A549 (cell line): ENCODE measurements around the gene PROCR. TPM values are rescaled to one million over a fixed set of nuclear protein-coding genes. Genes with fewer than 3 reads are reported as not detected.

Source experiments
- ATAC-seq, 2 experiments: fragments of 200-7000 bp in 1 of 2; fragments of >200 bp in 1 of 2; cut with Nextera tagmentation in 1 of 2; cut with Tn5 transposase in 1 of 2; 3 replicates each; pipeline versions ENCODE4 v1.8.0 to v1.9.1; 2018 to 2020; ENCODE audit warnings: mild to moderate bottlenecking in 1 of 2, moderate library complexity in 1 of 2
- CTCF ChIA-PET: fragments of 300-600 bp; sonication (Branson Sonifier 250); formaldehyde crosslinking; extraction: SDS; loops from one replicate; lab custom pipeline; 2021; ENCODE audit warnings: antibody characterized with exemption, inconsistent platforms; lab: Yijun Ruan, JAX
- POLR2A ChIA-PET: fragments of 350-600 bp; formaldehyde crosslinking; extraction: SDS; loops from one replicate; lab custom pipeline; 2021; ENCODE audit warnings: antibody characterized with exemption, inconsistent platforms; lab: Yijun Ruan, JAX
- DNase-seq, 2 experiments: peaks; one replicate each; pipeline versions ENCODE4 v3.0.0 to v3.0.0-alpha.2; 2011 to 2016; ENCODE audit warnings: low read depth in 1 of 2, low spot score in 1 of 2
- FAIRE-seq: peaks from 2 replicates; lab custom pipeline; 2011; peaks lifted over from hg19 to GRCh38; lab: Jason Lieb, UNC
- H3K27ac ChIP-seq, 2 experiments: fragments of >200 bp; sonication (Bioruptor Twin); formaldehyde crosslinking; 3 replicates each; pipeline ENCODE4 v1.5.1; 2016 to 2017
- H3K4me1 ChIP-seq: fragments of >200 bp; sonication (Bioruptor Twin); formaldehyde crosslinking; 3 replicates; pipeline ENCODE4 v1.6.1; 2016
- H3K4me2 ChIP-seq: fragments of >200 bp; sonication (Bioruptor Twin); formaldehyde crosslinking; 3 replicates; pipeline ENCODE4 v1.6.1; 2016
- H3K4me3 ChIP-seq: fragments of >200 bp; sonication (Bioruptor Twin); formaldehyde crosslinking; 3 replicates; pipeline ENCODE4 v1.5.1; 2016
- H3K9me3 ChIP-seq: fragments of >200 bp; sonication (Bioruptor Twin); formaldehyde crosslinking; 3 replicates; pipeline ENCODE4 v1.6.1; 2016
- BCL3 ChIP-seq: fragments of >200 bp; sonication (Bioruptor Twin); formaldehyde crosslinking; IDR thresholded peaks from 3 replicates; pipeline ENCODE4 v1.6.1; 2016
- BHLHE40 ChIP-seq: IDR thresholded peaks from 2 replicates; pipeline ENCODE4 v1.6.1; 2012; ENCODE audit warnings: low read depth, low read length, inconsistent platforms
- CBX2 ChIP-seq: fragments of 200-600 bp; sonication (generic); IDR thresholded peaks from 2 replicates; pipeline ENCODE4 v1.6.1; 2016; ENCODE audit warnings: low read depth, mild to moderate bottlenecking, borderline replicate concordance
- CHD4 ChIP-seq: fragments of 200-600 bp; sonication (generic); IDR thresholded peaks from 2 replicates; pipeline ENCODE4 v1.6.1; 2016; ENCODE audit warnings: antibody characterized with exemption, mild to moderate bottlenecking, borderline replicate concordance
- EHMT2 ChIP-seq: fragments of 200-600 bp; sonication (generic); IDR thresholded peaks from 2 replicates; pipeline ENCODE4 v1.6.1; 2016; ENCODE audit warnings: antibody characterized with exemption, low read depth, mild to moderate bottlenecking, moderate library complexity
- EP300 ChIP-seq, 2 experiments: fragments of >200 bp; sonication (Bioruptor Twin); formaldehyde crosslinking; IDR thresholded peaks; 2 replicates in 1 of 2; 3 replicates in 1 of 2; pipeline ENCODE4 v1.6.1; 2016 to 2017
- FOSL2 ChIP-seq, 2 experiments: fragments of 450-650 bp in 1 of 2; fragments of >200 bp in 1 of 2; sonication (Bioruptor Twin) in 1 of 2; formaldehyde crosslinking; IDR thresholded peaks; 2 replicates each; pipeline versions ENCODE4 v1.5.0 to v1.6.1; 2016 to 2020; ENCODE audit warnings: mild to moderate bottlenecking in 1 of 2, moderate library complexity in 1 of 2
- GATA3 ChIP-seq: IDR thresholded peaks from 2 replicates; pipeline ENCODE4 v1.6.1; 2012; ENCODE audit warnings: borderline replicate concordance
- HOXB13 ChIP-seq: fragments of 250-450 bp; sonication (Bioruptor Pico); IDR thresholded peaks from 2 replicates; pipeline ENCODE4 v1.5.0; 2020; ENCODE audit warnings: low read depth, mild to moderate bottlenecking, moderate library complexity
- HOXB5 ChIP-seq: fragments of 250-450 bp; sonication (Bioruptor Pico); IDR thresholded peaks from 2 replicates; pipeline ENCODE4 v1.5.0; 2020; ENCODE audit warnings: mild to moderate bottlenecking, moderate library complexity
- JUN ChIP-seq, 2 experiments: fragments of >200 bp; sonication (Bioruptor Twin); formaldehyde crosslinking; IDR thresholded peaks; 2 replicates in 1 of 2; 3 replicates in 1 of 2; pipeline ENCODE4 v1.6.1; 2016 to 2017
- KDM1A ChIP-seq: fragments of 200-600 bp; sonication (generic); IDR thresholded peaks from 2 replicates; pipeline ENCODE4 v1.6.1; 2016; ENCODE audit warnings: low read depth, mild to moderate bottlenecking
- KDM5A ChIP-seq: fragments of 200-600 bp; sonication (generic); IDR thresholded peaks from 2 replicates; pipeline ENCODE4 v1.6.1; 2016; ENCODE audit warnings: antibody characterized with exemption, mild to moderate bottlenecking
- MAFK ChIP-seq: fragments of 450-650 bp; IDR thresholded peaks from 2 replicates; pipeline ENCODE4 v1.6.1; 2014; ENCODE audit not compliant: partially characterized antibody
- MAX ChIP-seq: IDR thresholded peaks from 2 replicates; pipeline ENCODE4 v1.6.1; 2012
- MAZ ChIP-seq: fragments of 150-350 bp; IDR thresholded peaks from 2 replicates; pipeline ENCODE4 v1.6.1; 2014; ENCODE audit warnings: antibody characterized with exemption, low read depth, low read length, borderline replicate concordance
- MYC ChIP-seq: IDR thresholded peaks from 2 replicates; pipeline ENCODE4 v1.6.1; 2012; ENCODE audit warnings: mild to moderate bottlenecking, inconsistent platforms, low read length, improper control_type of control experiment, borderline replicate concordance
- NPAS2 ChIP-seq: fragments of 250-450 bp; sonication (Bioruptor Pico); IDR thresholded peaks from 2 replicates; pipeline ENCODE4 v1.8.0; 2022; ENCODE audit warnings: mild to moderate bottlenecking, moderate library complexity, borderline replicate concordance
- NR3C1 ChIP-seq: fragments of >200 bp; sonication (Bioruptor Twin); formaldehyde crosslinking; IDR thresholded peaks from 3 replicates; pipeline ENCODE4 v1.6.1; 2017
- POLR2A ChIP-seq: IDR thresholded peaks from 2 replicates; pipeline ENCODE4 v1.6.1; 2012; ENCODE audit warnings: mild to moderate bottlenecking, low read length
- RCOR1 ChIP-seq: fragments of 150-350 bp; IDR thresholded peaks from 2 replicates; pipeline ENCODE4 v1.6.1; 2014; ENCODE audit warnings: antibody characterized with exemption, low read length, low read depth
- RFX5 ChIP-seq: fragments of 450-650 bp; IDR thresholded peaks from 2 replicates; pipeline ENCODE4 v1.7.1; 2014; ENCODE audit warnings: antibody characterized with exemption, mild to moderate bottlenecking, moderate library complexity
- ZC3H11A ChIP-seq: fragments of 450-650 bp; IDR thresholded peaks from 2 replicates; pipeline ENCODE4 v1.6.1; 2014; ENCODE audit warnings: antibody characterized with exemption, mild to moderate bottlenecking
- ZFP36 ChIP-seq: fragments of 450-650 bp; IDR thresholded peaks from 2 replicates; pipeline ENCODE4 v1.6.1; 2014; ENCODE audit warnings: borderline replicate concordance; ENCODE audit not compliant: partially characterized antibody
- ZNF302 ChIP-seq: fragments of 250-450 bp; sonication (Bioruptor Pico); IDR thresholded peaks from 2 replicates; pipeline ENCODE4 v1.9.0; 2021; ENCODE audit warnings: inconsistent platforms, mild to moderate bottlenecking, moderate library complexity
- ZSCAN20 ChIP-seq: fragments of 250-450 bp; sonication (Bioruptor Pico); IDR thresholded peaks from 2 replicates; pipeline ENCODE4 v1.8.0; 2022; ENCODE audit warnings: mild to moderate bottlenecking, moderate library complexity
- WGBS: methylation state at CpG from one replicate; pipeline ENCODE4 v1.1.6; 2017; ENCODE audit errors: missing lambda C conversion rate; 5-methylcytosine and 5-hydroxymethylcytosine counted together
- polyA plus RNA-seq, 4 experiments: library from polyadenylated mRNA; depleted of rRNA in 3 of 4; stranded (reverse); fragments of >200 nt; fragmentation: RNase III in 1 of 4; extraction: RNeasy Plus Mini Kit Qiagen cat#74134 plus additional on column Dnase treatment in 1 of 4; gene quantifications; 2 replicates in 3 of 4; 3 replicates in 1 of 4; pipeline ENCODE4 v1.2.3, GENCODE V29; 2011 to 2017

Gene PROCR
- polyA plus RNA-seq, 2 of the 4 experiments (the other 2 are of a cell fraction): 123 to 134 TPM

- H3K4me2 ChIP-seq: no peak overlapping the region
- peaks cover 46% of the 10 kb centered on the region for H3K4me1 ChIP-seq
- no peak for DNase-seq
- peak overlapping the region; percentile 71 to 78 for H3K27ac ChIP-seq
- no peak overlapping the region for H3K4me3 ChIP-seq
- no peak for ATAC-seq
- 92% methylated on average over 9 of the region's 9 CpGs for WGBS
- CTCF ChIA-PET: interaction anchor here (0.6 to 3.3 kb wide), 4 partner anchors 38 to 280 kb away, joined by 3 to 14 read pairs (median 3); no protein-coding TSS in a partner anchor
- POLR2A ChIA-PET: no interaction called here
- no peak for TF ChIP-seq KDM5A
- no peak for TF ChIP-seq BHLHE40
- TF ChIP-seq EHMT2: no peak
- no peak for TF ChIP-seq POLR2A
- TF ChIP-seq NPAS2 (CRISPR knock-in tag): no peak
- TF ChIP-seq ZNF302 (CRISPR knock-in tag): no peak
- no peaks in the 10 kb centered on the region for H3K9me3 ChIP-seq
- no peak for FAIRE-seq
Observed at GRCh38 chr20:35134472-35134871, 37.4 kb upstream of the PROCR start.

- Histone ChIP-seq H3K4me3 (no peak overlapping the region), H3K27ac (peak overlapping the region; percentile 71 to 78), H3K9me3 (no peaks in the 10 kb centered on the region), H3K4me2 (no peak overlapping the region), H3K4me1 (peaks cover 42% of the 10 kb centered on the region)
- POLR2A ChIA-PET: no interaction called here
- CTCF ChIA-PET: interaction anchor here (3.3 kb wide), 1 partner anchor 39 kb away, joined by 14 read pairs; no protein-coding TSS in a partner anchor
- FAIRE-seq (no peak), ATAC-seq (peak in 1 of 2 experiments; percentile 25; a peak in 1 of 6 replicates), DNase-seq (no peak)
- WGBS: 90% methylated on average over 6 of the region's 6 CpGs
- TF ChIP-seq MAX: no peak
- no peak for TF ChIP-seq CBX2
- no peak for TF ChIP-seq CHD4
- no peak for TF ChIP-seq MAZ
- no peak for TF ChIP-seq MAFK
- TF ChIP-seq MYC: no peak
- no peak for TF ChIP-seq ZSCAN20 (CRISPR knock-in tag)
- TF ChIP-seq GATA3: no peak
- TF ChIP-seq KDM1A: no peak
- TF ChIP-seq BCL3: no peak
- TF ChIP-seq ZC3H11A: no peak
- no peak for TF ChIP-seq RFX5
- TF ChIP-seq NR3C1: no peak
- TF ChIP-seq FOSL2 (IDR thresholded peaks at IDR 0.05): no peak
- TF ChIP-seq FOSL2 (CRISPR knock-in tag; IDR thresholded peaks at IDR 0.05): no peak
- no peak for TF ChIP-seq KDM5A
- TF ChIP-seq ZFP36: no peak
- no peak for TF ChIP-seq HOXB5 (CRISPR knock-in tag)
- TF ChIP-seq, all 56 proteins: peak for 0
Observed at GRCh38 chr20:35134880-35135279, 37.0 kb upstream of the PROCR start.

GRCh38 chr20:35135867-35136586 lies 35.8 kb upstream of the PROCR start:
- WGBS: 72% methylated on average over 11 of the region's 11 CpGs
- CTCF ChIA-PET: interaction anchor here (0.9 to 1.9 kb wide), 6 partner anchors 9 to 133 kb away, joined by 3 to 5 read pairs (median 3); no protein-coding TSS in a partner anchor
- H3K4me1 ChIP-seq: peaks cover 43% of the 10 kb centered on the region
- H3K9me3 ChIP-seq: no peaks in the 10 kb centered on the region
- peak; percentile 59 to 70; a peak in 4 of 6 replicates for ATAC-seq
- no peak for FAIRE-seq
- DNase-seq: peak in 1 of 2 experiments; percentile 53
- H3K4me2 ChIP-seq: peak overlapping the region; percentile 4; the same call in 1 of the 3 replicates
- H3K4me3 ChIP-seq: no peak overlapping the region
- H3K27ac ChIP-seq: peak overlapping the region; percentile 71 to 78; a peak in 5 of 6 replicates
- POLR2A ChIA-PET: no interaction called here
- TF ChIP-seq NR3C1 (no peak), FOSL2 (IDR thresholded peaks at IDR 0.05) (no peak), FOSL2 (CRISPR knock-in tag; IDR thresholded peaks at IDR 0.05) (peak; percentile 3; the same call in 1 of the 2 replicates), MAX (0 out of 2 replicates have a peak, but pooled peaks have one; percentile 22), JUN (IDR thresholded peaks at IDR 0.05) (peak in 1 of 2 experiments; percentile 38; a peak in 1 of 5 replicates), RCOR1 (no peak), EP300 (IDR thresholded peaks at IDR 0.05) (0 out of 5 replicates have a peak, but pooled peaks of 1 of the 2 experiments have one; percentile 22), HOXB13 (no peak)
